ENCODE measurements around the gene DDX54.

DDX54 gene

DNA sequence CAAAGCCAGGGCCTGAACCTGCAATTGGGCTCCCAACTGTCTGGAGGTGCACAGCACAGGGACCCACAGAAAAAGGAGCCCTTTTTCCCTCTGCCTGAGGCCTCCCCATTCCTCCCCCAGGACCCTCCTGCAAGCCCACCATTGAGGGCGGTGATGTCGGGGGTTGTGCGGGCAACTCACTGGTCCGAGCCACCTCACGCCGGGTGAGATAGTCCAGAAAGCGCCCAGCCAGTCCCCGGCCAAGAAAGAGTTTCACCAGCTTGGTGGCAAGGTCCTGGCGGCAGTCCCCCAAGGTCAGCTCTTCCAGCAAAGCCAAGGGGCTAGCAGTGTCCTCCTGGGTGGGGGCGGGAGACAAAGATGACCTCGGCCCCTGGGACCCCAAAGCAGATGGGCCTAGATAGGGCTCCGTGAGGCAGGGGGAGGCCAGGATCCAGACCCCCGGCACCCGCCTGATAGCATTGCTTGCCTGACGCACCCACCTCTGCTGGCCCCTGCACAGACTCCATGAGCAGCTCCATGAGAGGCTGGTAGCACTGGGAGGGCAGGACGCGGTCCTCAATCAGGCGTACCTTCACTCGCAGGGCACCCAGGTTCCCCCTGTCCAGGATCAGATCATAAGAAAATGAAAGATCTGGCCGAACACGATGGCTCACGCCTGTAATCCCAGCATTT lies 69.7 kb downstream of the DDX54 start:
- no peak for DNase-seq

- no peak for DNase-seq
Measured at GRCh38 chr12:113114447-113115178, 70.7 kb downstream of the DDX54 start.

- DNase-seq, result no peak
Measured at GRCh38 chr12:113113397-113113796, 71.9 kb downstream of the DDX54 start.

- DNase-seq, result no peak
Measured at GRCh38 chr12:113112043-113112899, 73.0 kb downstream of the DDX54 start.

GRCh38 chr12:113111247-113111646 lies 74.0 kb downstream of the DDX54 start:
- DNase-seq, result no peak

GRCh38 chr12:113109872-113110599 lies 75.2 kb downstream of the DDX54 start:
- no peak for DNase-seq

GRCh38 chr12:113109360-113109759 lies 75.9 kb downstream of the DDX54 start:
- DNase-seq, result no peak

DNA sequence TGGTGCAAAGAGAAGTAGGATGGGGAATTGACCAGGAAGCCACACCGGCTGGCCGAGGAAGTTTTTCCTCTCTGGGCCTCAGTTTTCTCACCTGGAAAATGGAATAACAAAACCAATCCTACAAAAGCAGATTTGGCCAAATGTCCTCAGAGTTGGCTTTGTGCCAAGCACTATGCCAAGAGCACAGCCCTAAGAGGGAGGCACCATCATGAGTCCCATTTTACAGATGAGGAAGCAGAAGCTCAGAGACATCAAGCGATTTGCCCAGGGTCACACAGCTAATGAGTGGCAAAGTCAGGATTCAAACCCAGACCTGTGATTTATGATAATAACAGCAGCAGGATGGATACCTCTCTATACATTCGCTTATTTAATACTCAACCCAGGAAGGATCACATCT lies 77.0 kb downstream of the DDX54 start:
- no peak for DNase-seq
